Measurements from ENCODE around the gene SHE.

DNA sequence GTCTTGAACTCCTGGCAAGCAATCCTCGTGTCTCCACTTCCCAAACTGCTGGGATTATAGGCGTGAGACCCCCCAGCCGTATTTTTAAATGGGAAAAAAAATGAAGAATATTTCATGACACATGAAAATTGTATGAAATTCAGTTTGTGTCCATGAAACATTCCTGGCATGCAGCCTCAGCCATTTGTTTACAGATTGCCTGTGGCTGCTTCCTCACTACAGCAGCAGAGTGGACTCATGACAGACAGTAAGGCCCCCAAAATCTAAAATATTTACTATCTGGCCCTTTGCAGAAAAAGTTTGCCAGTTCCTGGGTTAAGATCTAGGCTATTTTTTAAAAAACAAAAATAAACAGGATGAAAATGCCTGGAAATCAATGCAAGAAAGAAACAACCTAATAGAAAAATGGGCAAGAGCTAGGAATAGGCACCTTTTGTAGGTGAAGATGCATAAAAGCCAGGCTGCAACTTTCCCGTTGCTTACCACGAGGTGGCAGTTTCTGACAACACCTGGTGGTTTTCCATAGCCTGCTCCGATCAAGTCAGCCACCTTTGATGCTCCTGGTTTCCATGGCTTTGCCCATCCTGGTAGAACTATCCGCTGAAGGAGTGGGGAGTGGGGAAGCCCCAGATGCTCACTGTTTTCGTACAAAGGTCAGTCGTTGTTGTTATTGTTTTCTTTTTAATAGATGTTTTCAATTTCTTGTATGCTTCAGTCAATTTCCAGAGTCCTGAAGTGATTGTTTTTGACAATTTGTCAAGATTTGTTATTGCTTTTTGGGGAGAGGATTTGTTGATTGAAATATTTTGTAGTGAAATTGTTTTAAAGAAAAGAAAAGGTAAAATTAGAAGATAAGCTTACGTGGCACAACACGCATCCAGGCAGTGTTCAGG, 32.0 kb upstream of the SHE start:
- TF ChIP-seq CTCF (conservative IDR thresholded peaks at IDR 0.05 in 1 of 2, IDR thresholded peaks at IDR 0.05 in 1 of 2; ENCODE audit: low read depth in 1 of 2, low read length in 2 of 2) (peak in 1 of 2 donors; percentile 42), EZH2 (IDR thresholded peaks at IDR 0.05; ENCODE audit: low read length, missing control alignments) (no peak)

All from fibroblast of lung (primary cell).